NCI-H748 (cell line): Measurements from ENCODE around the gene PIK3R5.
"Not testable (repeated sequence)": the region's sequence is repeated elsewhere in the genome, so short reads cannot be mapped to it uniquely, and the experiment has no call there.

Source experiments
- DNase-seq: peaks from one replicate; lab custom pipeline; 2025; ENCODE audit not compliant: unreplicated experiment; lab: John Stamatoyannopoulos, UW

Gene PIK3R5

GRCh38 chr17:8865811-8866210 lies 99.7 kb downstream of the PIK3R5 start:
- DNase-seq, result no peak

- DNase-seq, result no peak
Observed at GRCh38 chr17:8865385-8865784, 100.1 kb downstream of the PIK3R5 start.

- DNase-seq, result no peak
Observed at GRCh38 chr17:8862213-8863056, 103.1 kb downstream of the PIK3R5 start.

GRCh38 chr17:8861495-8862181 lies 103.9 kb downstream of the PIK3R5 start:
- DNase-seq, result no peak

- DNase-seq, result no peak
Observed at GRCh38 chr17:8859804-8860430, 105.6 kb downstream of the PIK3R5 start.

GRCh38 chr17:8859027-8859803 lies 106.3 kb downstream of the PIK3R5 start:
- DNase-seq, result no peak

GRCh38 chr17:8857919-8858318 lies 107.6 kb downstream of the PIK3R5 start:
- DNase-seq, result peak; percentile 85

GRCh38 chr17:8856869-8857575 lies 108.5 kb downstream of the PIK3R5 start:
- peak; percentile 76 for DNase-seq

- not testable (repeated sequence) for DNase-seq
Observed at GRCh38 chr17:8856205-8856603, 109.3 kb downstream of the PIK3R5 start.

- no peak for DNase-seq
Observed at GRCh38 chr17:8855477-8856204, 109.9 kb downstream of the PIK3R5 start.

- no peak for DNase-seq
Observed at GRCh38 chr17:8851600-8851999, 113.9 kb downstream of the PIK3R5 start.

- DNase-seq, result no peak
Observed at GRCh38 chr17:8849311-8850041, 116.0 kb downstream of the PIK3R5 start.

GRCh38 chr17:8847891-8848290 lies 117.6 kb downstream of the PIK3R5 start:
- DNase-seq, result no peak

GRCh38 chr17:8846768-8847211 lies 118.7 kb downstream of the PIK3R5 start:
- peak; percentile 40 for DNase-seq

- DNase-seq, result no peak
Observed at GRCh38 chr17:8844229-8845218, 121.0 kb downstream of the PIK3R5 start.

GRCh38 chr17:8843344-8843743 lies 122.2 kb downstream of the PIK3R5 start:
- no peak for DNase-seq

GRCh38 chr17:8841844-8842243 lies 123.7 kb downstream of the PIK3R5 start:
- peak; percentile 16 for DNase-seq

GRCh38 chr17:8839410-8839935 lies 126.0 kb downstream of the PIK3R5 start:
- no peak for DNase-seq
